SK-N-MC (cell line): ENCODE data around the gene GPRC5D.

ENCODE experiments used
- EZH2 ChIP-seq: fragments of 200-600 bp; sonication (generic); IDR thresholded peaks from one replicate; pipeline ENCODE4 v1.6.1; 2017; ENCODE audit warnings: antibody characterized with exemption
- POLR2AphosphoS5 ChIP-seq: IDR thresholded peaks from 2 replicates; pipeline ENCODE4 v1.6.1; 2012; ENCODE audit warnings: mild to moderate bottlenecking, low read depth, low read length, borderline replicate concordance

- TF ChIP-seq POLR2AphosphoS5 (no peak), EZH2 (no peak)
These were observed 12.1 kb downstream of the GPRC5D start for GRCh38 chr12:12939888-12940287.
